GM12878 (cell line): ENCODE results near the gene FSHB.

Experiments
- CTCF ChIP-seq, 3 experiments: IDR thresholded peaks in 2 of 3; conservative IDR thresholded peaks in 1 of 3; 2 replicates each; pipeline ENCODE4 v1.5.1; 2011; ENCODE audit warnings: low read depth in 3 of 3, low read length in 3 of 3, mild to moderate bottlenecking in 3 of 3, control low read depth in 2 of 3, moderate library complexity in 2 of 3, inconsistent platforms in 1 of 3, mixed read lengths in 1 of 3; ENCODE audit not compliant: control insufficient read depth in 2 of 3, insufficient read depth in 1 of 3; ENCODE audit errors: extremely low read depth in 1 of 3
- JUNB ChIP-seq: IDR thresholded peaks from 2 replicates; pipeline ENCODE4 v1.6.1; 2016; ENCODE audit warnings: antibody characterized with exemption, mild to moderate bottlenecking
- MXI1 ChIP-seq: fragments of 150-350 bp; IDR thresholded peaks from 2 replicates; pipeline ENCODE4 v1.6.1; 2011; ENCODE audit warnings: low read depth, mild to moderate bottlenecking, inconsistent platforms, low read length, improper control_type of control experiment
- TF ChIP-seq, protein P1 (sequence below): fragments of 150-350 bp; IDR thresholded peaks from 2 replicates; pipeline ENCODE4 v1.6.1; 2016; ENCODE audit warnings: low read depth, low read length

GRCh38 chr11:30218278-30218677 lies 12.5 kb upstream of the FSHB start:
- TF ChIP-seq CTCF (IDR thresholded peaks at IDR 0.05 in 2 of 3, conservative IDR thresholded peaks at IDR 0.05 in 1 of 3; ENCODE audit: control insufficient read depth in 2 of 3, extremely low read depth in 1 of 3, insufficient read depth in 1 of 3, low read depth in 3 of 3, low read length in 3 of 3) (no peak), MXI1 (no peak), JUNB (no peak)
- TF ChIP-seq, protein P1, sequence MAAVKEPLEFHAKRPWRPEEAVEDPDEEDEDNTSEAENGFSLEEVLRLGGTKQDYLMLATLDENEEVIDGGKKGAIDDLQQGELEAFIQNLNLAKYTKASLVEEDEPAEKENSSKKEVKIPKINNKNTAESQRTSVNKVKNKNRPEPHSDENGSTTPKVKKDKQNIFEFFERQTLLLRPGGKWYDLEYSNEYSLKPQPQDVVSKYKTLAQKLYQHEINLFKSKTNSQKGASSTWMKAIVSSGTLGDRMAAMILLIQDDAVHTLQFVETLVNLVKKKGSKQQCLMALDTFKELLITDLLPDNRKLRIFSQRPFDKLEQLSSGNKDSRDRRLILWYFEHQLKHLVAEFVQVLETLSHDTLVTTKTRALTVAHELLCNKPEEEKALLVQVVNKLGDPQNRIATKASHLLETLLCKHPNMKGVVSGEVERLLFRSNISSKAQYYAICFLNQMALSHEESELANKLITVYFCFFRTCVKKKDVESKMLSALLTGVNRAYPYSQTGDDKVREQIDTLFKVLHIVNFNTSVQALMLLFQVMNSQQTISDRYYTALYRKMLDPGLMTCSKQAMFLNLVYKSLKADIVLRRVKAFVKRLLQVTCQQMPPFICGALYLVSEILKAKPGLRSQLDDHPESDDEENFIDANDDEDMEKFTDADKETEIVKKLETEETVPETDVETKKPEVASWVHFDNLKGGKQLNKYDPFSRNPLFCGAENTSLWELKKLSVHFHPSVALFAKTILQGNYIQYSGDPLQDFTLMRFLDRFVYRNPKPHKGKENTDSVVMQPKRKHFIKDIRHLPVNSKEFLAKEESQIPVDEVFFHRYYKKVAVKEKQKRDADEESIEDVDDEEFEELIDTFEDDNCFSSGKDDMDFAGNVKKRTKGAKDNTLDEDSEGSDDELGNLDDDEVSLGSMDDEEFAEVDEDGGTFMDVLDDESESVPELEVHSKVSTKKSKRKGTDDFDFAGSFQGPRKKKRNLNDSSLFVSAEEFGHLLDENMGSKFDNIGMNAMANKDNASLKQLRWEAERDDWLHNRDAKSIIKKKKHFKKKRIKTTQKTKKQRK, result no peak
